D721Med (cell line): ENCODE results near the gene ARAP3.

Source experiments
- DNase-seq: peaks from one replicate; pipeline ENCODE4 v3.0.0; 2011; ENCODE audit warnings: low spot score; ENCODE audit not compliant: insufficient read length
- FAIRE-seq: peaks from 2 replicates; lab custom pipeline; 2011; peaks lifted over from hg19 to GRCh38; lab: Jason Lieb, UNC
- TF ChIP-seq, protein P1 (sequence below): IDR thresholded peaks from 2 replicates; pipeline ENCODE4 v1.5.1; 2012; ENCODE audit warnings: mild to moderate bottlenecking, control low read depth; ENCODE audit not compliant: insufficient read depth; ENCODE audit errors: missing control alignments

The ARAP3 gene

GRCh38 chr5:141701360-141702119 is 19.5 kb upstream of the ARAP3 start:
- TF ChIP-seq, protein P1, sequence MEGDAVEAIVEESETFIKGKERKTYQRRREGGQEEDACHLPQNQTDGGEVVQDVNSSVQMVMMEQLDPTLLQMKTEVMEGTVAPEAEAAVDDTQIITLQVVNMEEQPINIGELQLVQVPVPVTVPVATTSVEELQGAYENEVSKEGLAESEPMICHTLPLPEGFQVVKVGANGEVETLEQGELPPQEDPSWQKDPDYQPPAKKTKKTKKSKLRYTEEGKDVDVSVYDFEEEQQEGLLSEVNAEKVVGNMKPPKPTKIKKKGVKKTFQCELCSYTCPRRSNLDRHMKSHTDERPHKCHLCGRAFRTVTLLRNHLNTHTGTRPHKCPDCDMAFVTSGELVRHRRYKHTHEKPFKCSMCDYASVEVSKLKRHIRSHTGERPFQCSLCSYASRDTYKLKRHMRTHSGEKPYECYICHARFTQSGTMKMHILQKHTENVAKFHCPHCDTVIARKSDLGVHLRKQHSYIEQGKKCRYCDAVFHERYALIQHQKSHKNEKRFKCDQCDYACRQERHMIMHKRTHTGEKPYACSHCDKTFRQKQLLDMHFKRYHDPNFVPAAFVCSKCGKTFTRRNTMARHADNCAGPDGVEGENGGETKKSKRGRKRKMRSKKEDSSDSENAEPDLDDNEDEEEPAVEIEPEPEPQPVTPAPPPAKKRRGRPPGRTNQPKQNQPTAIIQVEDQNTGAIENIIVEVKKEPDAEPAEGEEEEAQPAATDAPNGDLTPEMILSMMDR: no peak
- DNase-seq: no peak
- no peak for FAIRE-seq

- TF ChIP-seq, protein P1: no peak
- FAIRE-seq (no peak), DNase-seq (no peak)
These were observed 15.6 kb upstream of the ARAP3 start for GRCh38 chr5:141697586-141697985.

GRCh38 chr5:141696431-141696830 is 14.4 kb upstream of the ARAP3 start:
- TF ChIP-seq, protein P1: no peak
- DNase-seq (no peak), FAIRE-seq (no peak)

GRCh38 chr5:141695627-141696215 is 13.7 kb upstream of the ARAP3 start:
- TF ChIP-seq, protein P1: no peak
- no peak for FAIRE-seq
- DNase-seq: no peak

- no peak for DNase-seq
- TF ChIP-seq, protein P1: no peak
- no peak for FAIRE-seq
These were observed 12.4 kb upstream of the ARAP3 start for GRCh38 chr5:141694479-141694878.

DNA sequence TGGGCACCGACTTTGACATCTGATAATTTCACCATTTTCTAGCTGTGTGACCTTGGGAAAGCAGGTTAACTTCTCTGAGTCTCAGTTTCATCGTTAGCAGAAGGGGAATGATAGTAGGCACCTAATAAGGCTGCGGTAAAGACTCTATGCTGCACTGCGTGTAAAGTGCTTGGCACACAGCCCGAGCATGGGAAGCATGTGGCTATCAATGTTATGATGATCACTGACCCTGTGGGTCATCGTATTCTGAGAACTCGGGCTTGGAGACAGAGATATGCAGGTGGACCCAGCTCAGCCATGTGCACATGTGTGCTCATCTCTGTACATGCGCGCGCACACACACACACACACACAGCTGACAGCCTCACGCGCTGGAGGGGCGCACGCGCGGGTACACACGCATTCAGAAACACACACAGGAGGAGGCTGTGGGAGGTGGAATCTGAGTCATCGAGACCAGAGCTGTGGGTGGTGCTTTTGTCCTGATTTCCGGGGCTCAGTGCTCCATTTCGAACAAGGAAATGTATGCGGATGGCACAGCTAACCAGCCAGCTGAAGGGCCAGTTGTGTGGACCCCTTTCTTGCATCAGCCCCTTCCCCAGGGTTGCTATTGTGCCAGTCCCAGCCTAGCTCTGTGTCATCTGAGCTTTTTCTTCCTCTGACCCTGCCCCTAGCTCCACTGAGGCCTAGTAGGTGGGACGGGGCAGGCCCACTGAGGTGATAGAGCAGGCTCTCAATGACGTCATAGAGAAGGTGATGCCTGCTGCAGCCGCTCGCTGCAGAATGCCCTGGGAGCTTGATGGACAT is 11.1 kb upstream of the ARAP3 start:
- FAIRE-seq (no peak), DNase-seq (no peak)
- TF ChIP-seq, protein P1: no peak
